ENCODE results near the gene CDC42BPA. TPM values are rescaled to one million over a fixed set of nuclear protein-coding genes. Genes with fewer than 3 reads are reported as not detected.

The CDC42BPA gene
- polyA plus RNA-seq, 3 donors, result 0.20 to 0.45 (median 0.39) TPM

- no peak for TF ChIP-seq CTCF (IDR thresholded peaks at IDR 0.05)
- no peaks in the 10 kb centered on the region for H3K27me3 Mint-ChIP-seq (ENCODE audit: low read depth in 3 of 3)
- H3K36me3 ChIP-seq (replicated peaks in 1 of 2; ENCODE audit: control insufficient read depth in 1 of 2, insufficient read depth in 2 of 2, low read length in 2 of 2), result no peaks in the 10 kb centered on the region
- H3K4me3 Mint-ChIP-seq, result no peak overlapping the region
- no peaks in the 10 kb centered on the region for H3K9me3 Mint-ChIP-seq
- H3K9me3 ChIP-seq (replicated peaks in 1 of 2; ENCODE audit: control insufficient read depth in 1 of 2, insufficient read depth in 1 of 2, low read length in 2 of 2), result no peaks in the 10 kb centered on the region
- no peak for DNase-seq
- H3K36me3 Mint-ChIP-seq, result no peaks in the 10 kb centered on the region
- no peak overlapping the region for H3K27ac ChIP-seq (ENCODE audit: low read depth in 1 of 2, low read length in 2 of 2)
- no peak overlapping the region for H3K9ac ChIP-seq (ENCODE audit: insufficient read depth, low read length, poor library complexity, severe bottlenecking)
- intact Hi-C loops (cut with micrococcal nuclease), result no loop called here
- H3K4me3 ChIP-seq (replicated peaks in 1 of 3; ENCODE audit: low read depth in 2 of 3, low read length in 3 of 3), result no peak overlapping the region
- no peak overlapping the region for H2AFZ ChIP-seq (ENCODE audit: insufficient read depth, low read depth, low read length, poor library complexity, severe bottlenecking)
- no peak overlapping the region for H3K27ac Mint-ChIP-seq
- no peaks in the 10 kb centered on the region for H3K27me3 ChIP-seq (ENCODE audit: control insufficient read depth in 2 of 2, insufficient read depth in 2 of 2, low read length in 2 of 2)
- H4K20me1 ChIP-seq (ENCODE audit: insufficient read depth, low read length), result no peaks in the 10 kb centered on the region
- no peak overlapping the region for H3K4me2 ChIP-seq (replicated peaks; ENCODE audit: extremely low read depth, low read length, poor library complexity, severe bottlenecking)
- no peaks in the 10 kb centered on the region for H3K4me1 ChIP-seq (ENCODE audit: control insufficient read depth in 1 of 2, insufficient read depth in 2 of 2, low read length in 2 of 2)
- no peaks in the 10 kb centered on the region for H3K79me2 ChIP-seq (ENCODE audit: insufficient read depth, low read length)
- WGBS (ENCODE audit: insufficient coverage), result no CpG with 5 or more reads among the region's 2 CpGs
- no peaks in the 10 kb centered on the region for H3K4me1 Mint-ChIP-seq
Measured at GRCh38 chr1:227215863-227216510, 102.3 kb downstream of the CDC42BPA start.

- Histone ChIP-seq H3K4me2 (replicated peaks; ENCODE audit: extremely low read depth, low read length, poor library complexity, severe bottlenecking) (no peak overlapping the region), H3K4me1 (ENCODE audit: control insufficient read depth in 1 of 2, insufficient read depth in 2 of 2, low read length in 2 of 2) (no peaks in the 10 kb centered on the region), H3K79me2 (ENCODE audit: insufficient read depth, low read length) (no peaks in the 10 kb centered on the region), H4K20me1 (ENCODE audit: insufficient read depth, low read length) (no peaks in the 10 kb centered on the region), H2AFZ (ENCODE audit: insufficient read depth, low read depth, low read length, poor library complexity, severe bottlenecking) (no peak overlapping the region), H3K4me3 (replicated peaks in 1 of 3; ENCODE audit: low read depth in 2 of 3, low read length in 3 of 3) (no peak overlapping the region), H3K27ac (ENCODE audit: low read depth in 1 of 2, low read length in 2 of 2) (no peak overlapping the region), H3K27me3 (ENCODE audit: control insufficient read depth in 2 of 2, insufficient read depth in 2 of 2, low read length in 2 of 2) (no peaks in the 10 kb centered on the region), H3K9me3 (replicated peaks in 1 of 2; ENCODE audit: control insufficient read depth in 1 of 2, insufficient read depth in 1 of 2, low read length in 2 of 2) (no peaks in the 10 kb centered on the region), H3K9ac (ENCODE audit: insufficient read depth, low read length, poor library complexity, severe bottlenecking) (no peak overlapping the region), H3K36me3 (replicated peaks in 1 of 2; ENCODE audit: control insufficient read depth in 1 of 2, insufficient read depth in 2 of 2, low read length in 2 of 2) (no peaks in the 10 kb centered on the region)
- Mint-ChIP-seq H3K4me1 (no peaks in the 10 kb centered on the region), H3K4me3 (no peak overlapping the region), H3K36me3 (no peaks in the 10 kb centered on the region), H3K27me3 (ENCODE audit: low read depth in 3 of 3) (no peaks in the 10 kb centered on the region), H3K9me3 (no peaks in the 10 kb centered on the region), H3K27ac (no peak overlapping the region)
- DNase-seq, result no peak
- WGBS (ENCODE audit: insufficient coverage), result no CpG with 5 or more reads among the region's 3 CpGs
- TF ChIP-seq CTCF (IDR thresholded peaks at IDR 0.05), result no peak
- intact Hi-C loops (cut with micrococcal nuclease), result no loop called here
Measured at GRCh38 chr1:227214207-227214606, 104.1 kb downstream of the CDC42BPA start.
